Activated CD4-positive, alpha-beta T cell treated with anti-CD3 and anti-CD28 coated beads, Interleukin-2, amount 50 U/mL, for 48 hours (primary cell): ENCODE results near the gene SOS2.
A peak's percentile ranks its signal among the peaks of the same experiment; 100 is the strongest.

ENCODE experiments used
- DNase-seq, 2 experiments: peaks; one replicate each; pipeline ENCODE4 v3.0.0-alpha.2; 2020

Gene SOS2

DNA sequence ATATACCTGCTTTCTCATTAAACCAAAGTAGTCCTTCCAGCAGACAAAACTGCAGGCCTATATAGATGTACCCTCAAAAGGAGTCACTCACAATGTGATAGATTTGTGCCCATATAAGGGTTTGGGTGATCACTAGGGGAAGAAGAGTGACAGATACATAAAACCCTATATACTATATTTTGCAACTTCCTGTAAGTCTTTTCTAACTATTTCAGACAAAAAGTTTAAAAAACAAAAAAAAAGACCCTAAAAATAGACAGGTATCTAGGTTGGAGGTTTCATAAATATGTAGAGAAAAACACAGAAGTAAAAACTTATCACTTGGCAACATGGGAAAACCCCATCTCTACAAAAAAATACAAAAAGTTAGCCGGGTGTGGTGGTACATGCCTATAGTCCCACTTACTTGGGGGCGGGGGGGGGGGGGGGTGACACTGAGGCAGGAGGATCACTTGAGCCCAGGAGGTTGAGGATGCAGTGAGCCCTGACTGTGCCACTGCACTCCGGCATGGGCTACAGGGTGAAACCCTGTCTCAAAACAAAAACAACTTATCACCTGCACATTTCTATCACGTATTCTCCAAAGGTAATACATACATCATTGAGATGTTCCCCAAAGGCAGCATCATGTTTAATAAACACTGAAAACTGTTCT lies 117.9 kb downstream of the SOS2 start:
- no peak for DNase-seq

- no peak for DNase-seq
Measured at GRCh38 chr14:50110323-50111037, 120.9 kb downstream of the SOS2 start.

DNA sequence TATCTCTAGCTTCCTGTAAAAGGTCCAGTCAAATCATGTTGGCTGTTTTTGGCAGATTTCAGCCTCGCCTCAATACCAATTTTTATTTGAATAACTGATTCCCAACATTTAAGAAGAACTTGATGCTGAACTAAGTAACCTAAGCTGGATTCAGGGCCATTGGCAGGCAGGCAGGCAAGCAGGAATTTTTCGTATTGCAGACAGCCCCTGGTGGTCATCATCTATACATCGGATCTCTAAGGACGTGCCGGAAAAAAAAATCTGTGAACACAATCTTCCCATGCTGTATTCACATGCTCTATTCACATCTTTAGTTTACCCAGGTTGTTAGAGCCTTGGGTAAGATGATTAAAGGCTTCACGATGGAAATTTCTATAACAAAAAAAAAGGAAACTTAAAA lies 122.0 kb downstream of the SOS2 start:
- DNase-seq, result no peak

DNA sequence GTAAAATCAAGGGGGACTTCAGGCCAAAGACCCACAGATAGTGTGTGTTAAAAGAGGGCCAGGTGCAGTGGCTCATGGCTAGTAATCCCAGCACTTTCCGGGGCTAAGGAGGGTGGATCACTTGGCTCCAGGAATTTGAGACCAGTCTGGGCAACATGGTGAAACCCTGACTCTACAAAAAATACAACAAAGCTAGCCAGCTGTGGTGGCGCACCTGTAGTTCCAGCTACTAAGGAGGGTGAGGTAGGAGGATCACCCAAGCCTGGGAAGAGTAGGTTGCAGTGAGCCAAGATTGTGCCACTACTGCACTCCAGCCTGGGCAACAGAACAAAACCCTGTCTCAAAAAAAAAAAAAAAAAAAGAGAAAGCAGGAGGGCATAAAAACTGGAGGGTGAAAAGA lies 123.5 kb downstream of the SOS2 start:
- DNase-seq, result no peak

DNA sequence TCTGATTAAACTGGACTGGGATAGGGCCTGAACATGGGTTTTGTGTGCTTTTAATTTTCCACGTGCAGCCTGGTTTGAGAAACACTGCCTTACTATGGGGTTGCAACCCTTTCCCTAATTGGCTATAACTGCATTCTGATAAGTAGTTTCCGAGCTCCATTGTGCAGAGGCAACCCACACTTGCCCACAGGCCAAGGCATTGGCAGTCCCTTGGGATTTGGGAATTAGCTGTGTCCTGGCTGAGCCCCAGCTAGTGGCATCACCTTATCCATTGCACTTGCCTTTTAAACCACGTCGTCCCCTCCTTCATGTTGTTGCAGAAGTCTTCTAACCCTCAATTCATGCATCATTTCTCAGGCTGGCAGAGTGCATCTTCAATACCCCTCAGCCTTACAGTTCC lies 125.2 kb downstream of the SOS2 start:
- no peak for DNase-seq

GRCh38 chr14:50103558-50103957 lies 127.8 kb downstream of the SOS2 start:
- DNase-seq, result no peak

GRCh38 chr14:50101417-50101816 lies 130.0 kb downstream of the SOS2 start:
- no peak for DNase-seq

GRCh38 chr14:50100805-50101204 lies 130.6 kb downstream of the SOS2 start:
- no peak for DNase-seq

GRCh38 chr14:50099335-50099734 lies 132.0 kb downstream of the SOS2 start:
- no peak for DNase-seq

DNA sequence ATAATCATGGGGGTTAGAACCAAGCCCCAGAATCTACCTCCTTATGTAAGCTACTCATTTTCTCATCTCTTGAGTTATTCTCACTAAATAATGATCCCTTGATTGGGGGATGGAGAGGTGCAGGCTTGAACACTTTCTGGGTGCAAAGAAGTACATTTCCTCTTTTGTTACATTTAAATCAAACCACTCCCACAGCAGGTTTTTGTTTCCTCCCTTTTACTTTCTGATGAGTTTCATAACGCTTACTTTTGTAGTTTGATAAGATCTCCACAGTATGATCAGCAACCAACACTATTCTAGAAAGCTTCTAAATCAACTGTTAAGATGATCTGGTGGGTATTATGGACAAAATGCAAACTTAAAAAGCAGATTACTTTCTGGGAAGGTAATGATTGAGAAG lies 135.5 kb downstream of the SOS2 start:
- no peak for DNase-seq

GRCh38 chr14:50094056-50094755 lies 137.2 kb downstream of the SOS2 start:
- DNase-seq, result no peak

DNA sequence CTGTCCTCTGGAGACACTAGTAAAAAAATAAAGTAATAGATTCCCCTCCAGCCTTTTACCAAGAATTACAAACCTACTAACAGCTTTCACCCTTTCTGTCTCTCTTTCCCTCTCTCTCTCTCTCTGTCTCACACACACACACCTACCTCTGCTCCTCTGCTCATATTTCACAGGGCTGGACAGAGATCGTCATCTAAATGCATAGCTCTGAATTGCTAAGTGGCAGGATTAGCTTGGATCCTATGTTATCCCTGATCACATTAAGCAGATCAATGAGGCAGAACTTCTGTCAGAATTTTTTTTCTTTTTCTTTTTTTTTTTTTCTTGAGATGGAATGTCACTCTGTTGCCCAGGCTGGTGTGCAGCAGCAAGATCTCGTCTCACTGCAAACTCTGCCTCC lies 137.9 kb downstream of the SOS2 start:
- DNase-seq, result no peak

DNA sequence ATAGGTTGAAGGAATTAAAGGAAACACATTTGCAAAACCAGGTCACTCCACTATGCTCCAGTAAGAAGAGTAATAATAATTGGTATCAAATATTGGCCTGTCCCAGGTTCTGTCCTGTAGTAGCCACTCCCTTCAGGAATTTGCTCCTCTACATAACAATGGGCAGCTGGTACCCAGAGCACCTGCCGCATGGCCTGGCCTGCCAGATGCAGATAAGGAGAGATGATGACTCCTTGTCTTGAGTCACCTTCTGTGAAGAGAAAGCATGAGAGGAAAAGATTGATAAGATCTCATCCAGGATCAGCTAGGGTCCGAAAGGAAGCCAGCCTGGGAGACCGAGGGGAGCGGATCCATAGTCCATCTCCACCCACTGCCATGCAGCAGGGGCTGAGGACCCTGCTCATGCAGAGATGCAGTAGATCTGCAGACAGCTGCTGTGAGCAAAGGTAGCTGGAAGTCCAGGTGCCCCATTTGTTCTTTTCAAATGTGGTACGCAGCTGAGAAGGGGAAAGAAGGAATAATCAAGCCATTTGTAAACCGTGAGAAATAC lies 139.3 kb downstream of the SOS2 start:
- DNase-seq, result no peak

DNA sequence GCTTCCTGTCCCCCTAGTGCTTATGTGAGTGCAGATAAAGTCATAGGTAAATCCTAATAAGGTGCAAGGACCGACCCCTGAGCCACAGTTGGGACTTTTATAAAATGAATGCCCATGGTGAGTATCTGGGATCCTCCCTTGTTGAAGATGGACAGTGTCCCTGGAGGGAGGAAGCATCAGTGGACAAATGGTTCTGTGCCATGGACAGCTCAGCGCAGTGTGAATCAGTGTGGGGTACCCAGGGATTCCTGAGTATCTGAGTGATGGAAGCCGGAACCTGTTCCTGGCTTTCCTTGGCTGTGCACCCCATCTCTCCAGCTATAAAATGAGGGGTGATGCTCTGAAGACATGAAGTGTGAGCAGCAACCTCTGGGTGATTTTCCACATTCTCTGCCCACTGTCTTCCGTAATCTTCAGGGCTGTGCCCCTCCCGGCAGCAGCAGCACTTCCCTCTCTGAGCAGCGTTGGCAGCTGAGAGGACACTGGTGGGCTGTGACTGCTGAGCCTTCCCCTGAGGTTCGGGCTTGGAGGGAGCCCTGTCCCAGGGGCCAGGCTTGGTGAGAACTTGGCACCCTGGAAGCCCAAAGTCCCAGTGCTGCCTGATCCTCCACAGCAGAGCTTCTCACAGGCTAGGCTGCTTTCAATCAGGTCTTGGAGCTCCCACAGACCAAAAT lies 140.0 kb downstream of the SOS2 start:
- no peak for DNase-seq

DNA sequence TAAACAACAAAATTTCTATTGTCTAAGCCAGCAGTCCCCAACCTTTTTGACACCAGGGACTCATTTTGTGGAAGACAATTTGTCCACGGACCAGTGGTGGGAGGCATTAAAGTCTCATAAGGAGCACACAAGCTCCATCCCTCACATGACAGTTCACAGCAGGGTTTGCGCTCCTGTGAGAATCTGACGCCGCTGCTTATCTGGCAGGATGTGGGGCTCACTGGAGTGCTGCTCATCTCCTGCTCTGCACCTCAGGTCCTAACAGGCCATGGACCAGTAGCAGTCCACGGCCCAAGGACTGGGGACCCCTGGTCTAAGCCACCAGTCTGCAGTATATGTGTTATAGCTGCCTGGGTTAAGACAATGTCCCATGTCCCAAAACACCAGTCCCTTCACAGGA lies 142.2 kb downstream of the SOS2 start:
- peak in 1 of 2 experiments; percentile 47 for DNase-seq

DNA sequence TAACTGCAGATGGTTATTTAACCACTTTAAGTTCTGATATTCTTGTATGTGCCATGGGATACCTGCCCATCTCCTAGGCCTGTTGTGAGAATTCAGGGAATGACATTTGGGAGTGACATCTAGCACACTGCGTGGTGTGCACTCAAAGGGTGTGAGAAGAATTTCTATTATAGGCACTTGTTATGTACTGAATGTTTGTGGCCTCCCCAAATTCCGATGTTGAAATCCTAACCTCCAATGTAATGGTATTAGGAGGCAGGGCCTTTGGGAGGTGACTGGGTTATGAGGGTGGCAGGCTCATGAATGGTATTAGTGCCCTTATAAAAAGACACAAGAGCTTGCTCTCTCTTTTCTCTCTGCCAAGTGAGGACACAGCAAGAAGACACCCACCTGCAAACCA lies 142.6 kb downstream of the SOS2 start:
- no peak for DNase-seq

- DNase-seq, result no peak
Measured at GRCh38 chr14:50088117-50088515, 143.3 kb downstream of the SOS2 start.

- DNase-seq, result no peak
Measured at GRCh38 chr14:50087341-50088116, 143.8 kb downstream of the SOS2 start.

DNA sequence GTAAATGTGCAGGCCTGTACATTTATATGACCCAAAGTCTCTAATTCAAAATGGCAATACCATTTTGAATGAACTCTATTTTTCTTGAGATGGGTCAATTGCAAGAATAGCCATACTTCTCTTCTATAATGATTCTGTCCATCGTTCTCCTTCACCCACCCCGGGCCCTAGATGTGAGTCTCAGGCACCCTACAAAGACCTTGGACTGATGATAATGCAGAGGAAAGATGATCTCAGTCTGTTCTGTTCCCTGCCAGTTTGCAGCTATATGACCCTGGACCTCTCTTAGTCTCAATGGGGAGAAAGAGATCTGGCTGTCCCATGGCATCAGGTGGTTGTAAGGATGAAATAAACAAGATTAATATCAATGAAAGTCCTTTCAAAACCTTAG lies 145.1 kb downstream of the SOS2 start:
- DNase-seq, result no peak

GRCh38 chr14:50085570-50086320 lies 145.6 kb downstream of the SOS2 start:
- peak; percentile 56 to 73 for DNase-seq

- DNase-seq, result no peak
Measured at GRCh38 chr14:50084666-50085065, 146.7 kb downstream of the SOS2 start.
